KBM-7 (cell line): ENCODE data around the gene SSRP1.

Source experiments
- DNase-seq: peaks from one replicate; pipeline ENCODE4 v3.0.0-alpha.2; 2015
- in situ Hi-C: fragments of 300-500 bp; cut with MboI; formaldehyde crosslinking; loops from 2 replicates; pipeline ENCODE4 v1.14.3; 2020; ENCODE audit warnings: low sequenced_read_pairs, low pct_unique_long_range_greater_than_20kb, mixed read lengths

Gene SSRP1, protein sequence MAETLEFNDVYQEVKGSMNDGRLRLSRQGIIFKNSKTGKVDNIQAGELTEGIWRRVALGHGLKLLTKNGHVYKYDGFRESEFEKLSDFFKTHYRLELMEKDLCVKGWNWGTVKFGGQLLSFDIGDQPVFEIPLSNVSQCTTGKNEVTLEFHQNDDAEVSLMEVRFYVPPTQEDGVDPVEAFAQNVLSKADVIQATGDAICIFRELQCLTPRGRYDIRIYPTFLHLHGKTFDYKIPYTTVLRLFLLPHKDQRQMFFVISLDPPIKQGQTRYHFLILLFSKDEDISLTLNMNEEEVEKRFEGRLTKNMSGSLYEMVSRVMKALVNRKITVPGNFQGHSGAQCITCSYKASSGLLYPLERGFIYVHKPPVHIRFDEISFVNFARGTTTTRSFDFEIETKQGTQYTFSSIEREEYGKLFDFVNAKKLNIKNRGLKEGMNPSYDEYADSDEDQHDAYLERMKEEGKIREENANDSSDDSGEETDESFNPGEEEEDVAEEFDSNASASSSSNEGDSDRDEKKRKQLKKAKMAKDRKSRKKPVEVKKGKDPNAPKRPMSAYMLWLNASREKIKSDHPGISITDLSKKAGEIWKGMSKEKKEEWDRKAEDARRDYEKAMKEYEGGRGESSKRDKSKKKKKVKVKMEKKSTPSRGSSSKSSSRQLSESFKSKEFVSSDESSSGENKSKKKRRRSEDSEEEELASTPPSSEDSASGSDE

DNA sequence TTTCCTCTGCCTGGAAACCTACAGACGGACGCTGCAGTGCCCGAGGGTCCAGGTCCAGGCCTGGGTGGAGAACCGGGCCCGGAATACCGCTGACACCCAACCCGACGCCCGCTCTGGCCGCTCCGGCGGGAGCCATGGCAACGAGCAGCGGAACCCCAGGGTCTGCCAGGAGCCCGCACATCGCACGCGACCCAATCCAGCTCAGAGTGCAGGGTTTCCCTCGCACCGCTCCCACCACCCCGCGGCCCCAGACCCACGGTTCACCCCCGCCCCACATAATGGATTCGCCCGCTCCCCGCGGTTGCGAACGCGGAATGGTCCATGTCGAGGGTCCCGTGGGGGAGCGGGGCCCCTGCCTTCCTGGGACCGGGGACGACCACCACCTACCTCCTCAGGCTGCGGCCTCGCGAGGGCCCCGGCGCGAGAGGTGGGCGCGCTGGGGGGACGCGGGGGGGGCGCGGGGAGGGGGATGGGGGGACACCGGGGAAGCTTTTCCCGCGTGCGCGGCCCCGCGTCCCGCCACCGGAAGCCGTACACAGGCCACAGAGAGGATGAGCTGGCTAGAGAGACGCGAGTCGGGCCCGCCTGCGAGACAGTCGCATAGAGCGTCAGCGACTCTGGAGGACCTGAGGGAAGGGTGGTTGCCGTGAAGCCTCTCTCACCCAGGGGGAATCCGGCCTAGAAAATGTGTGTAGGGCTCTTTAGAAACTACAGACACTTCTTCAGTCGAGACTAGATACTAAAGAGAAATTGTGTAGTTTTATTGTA is at the start of gene SSRP1:
Gene SSRP1, minus strand, starts transcription at position 550 of the 768 bp plus-strand sequence. CDS start 771 bp downstream, outside the sequence.
- in situ Hi-C loops = loop anchor here (25.0 kb wide), 1 partner anchor 1177 kb away; the partner anchor contains the start of gene OR5B21
- peak; percentile 83 for DNase-seq

DNA sequence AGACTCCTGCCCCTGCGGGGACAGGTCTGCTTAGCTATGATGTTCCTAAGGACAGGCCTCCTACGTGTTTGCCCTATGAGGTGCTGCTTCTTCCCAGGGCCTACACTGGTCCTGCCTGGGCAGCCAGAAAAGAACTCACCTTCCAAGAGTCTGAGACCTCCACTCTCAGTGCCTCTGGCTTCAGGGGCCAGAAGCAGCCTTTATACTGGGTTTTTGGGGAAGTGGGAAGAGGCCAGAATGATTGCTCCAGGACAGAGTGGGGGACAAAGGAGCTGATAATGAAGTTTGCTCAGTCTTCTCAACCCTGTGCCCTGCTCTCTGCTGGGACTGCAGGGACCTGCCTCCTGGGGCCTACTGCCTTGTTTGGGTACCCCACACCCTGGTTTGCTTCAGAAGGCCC is 45.3 kb upstream of the SSRP1 start, which contains the start of gene PRG3:
Gene PRG3, minus strand, starts transcription at position 176 of the 400 bp plus-strand sequence. CDS start 442 bp downstream, outside the sequence.
- in situ Hi-C loops = no loop called here
- no peak for DNase-seq

DNA sequence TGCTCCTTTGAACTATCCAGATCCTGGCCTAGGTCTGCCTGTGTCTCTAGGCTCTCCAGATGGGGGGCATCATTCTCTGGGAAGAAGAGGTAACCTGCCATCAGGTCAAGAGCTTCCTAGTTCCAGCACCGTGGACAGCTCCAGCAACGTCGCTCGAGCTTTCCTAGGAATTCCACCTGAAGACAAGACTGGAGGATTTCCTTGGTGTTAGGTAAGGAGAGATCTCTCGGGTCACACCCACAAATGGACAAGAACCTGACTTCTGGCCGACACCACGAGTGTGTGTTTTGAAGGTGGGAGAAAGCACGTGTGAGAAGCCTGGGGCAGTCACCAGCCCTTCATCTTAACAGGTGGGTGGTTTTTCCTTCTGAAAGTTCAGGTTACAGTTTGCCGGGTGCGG is 44.0 kb upstream of the SSRP1 start:
- DNase-seq = peak; percentile 24
- in situ Hi-C loops = no loop called here

DNA sequence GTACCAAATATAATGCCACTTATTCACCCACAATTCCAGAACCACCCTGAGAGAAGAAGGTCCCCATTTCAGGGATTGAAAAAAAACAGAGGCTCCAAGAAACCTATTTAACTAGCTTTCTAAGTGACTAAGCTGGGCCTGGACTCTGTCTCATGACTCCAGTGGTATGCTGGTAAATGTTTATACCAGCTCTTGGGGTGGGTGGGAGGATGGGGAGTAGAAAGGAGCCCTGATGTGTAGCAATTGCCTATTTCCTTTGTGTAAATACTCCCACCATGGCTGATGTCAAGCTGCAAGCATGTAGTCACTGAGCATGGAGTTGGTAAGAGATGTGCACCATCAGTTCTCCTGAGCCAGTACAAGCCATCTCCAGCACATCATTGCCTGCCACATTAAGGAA is 42.5 kb upstream of the SSRP1 start:
- in situ Hi-C loops = no loop called here
- DNase-seq = no peak

DNA sequence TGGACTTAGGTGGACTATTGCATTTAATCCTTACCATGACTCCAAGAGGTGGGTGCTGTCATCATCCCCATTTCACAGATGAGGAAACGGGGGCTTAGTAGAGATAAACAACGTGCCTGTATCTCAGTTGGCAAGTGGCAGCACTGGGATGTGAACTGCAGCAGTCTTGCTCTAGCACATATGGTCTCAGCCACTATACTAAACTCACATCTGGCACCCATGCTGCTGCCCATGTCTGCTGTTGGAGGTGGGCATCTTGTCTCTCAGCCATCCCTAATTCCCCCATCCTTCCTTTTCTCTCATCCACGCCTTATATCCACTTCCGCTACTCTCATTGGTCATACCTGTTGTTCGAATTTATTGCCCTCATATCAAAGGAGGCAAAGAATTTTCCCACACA is 41.4 kb upstream of the SSRP1 start:
- in situ Hi-C loops = no loop called here
- DNase-seq = no peak

DNA sequence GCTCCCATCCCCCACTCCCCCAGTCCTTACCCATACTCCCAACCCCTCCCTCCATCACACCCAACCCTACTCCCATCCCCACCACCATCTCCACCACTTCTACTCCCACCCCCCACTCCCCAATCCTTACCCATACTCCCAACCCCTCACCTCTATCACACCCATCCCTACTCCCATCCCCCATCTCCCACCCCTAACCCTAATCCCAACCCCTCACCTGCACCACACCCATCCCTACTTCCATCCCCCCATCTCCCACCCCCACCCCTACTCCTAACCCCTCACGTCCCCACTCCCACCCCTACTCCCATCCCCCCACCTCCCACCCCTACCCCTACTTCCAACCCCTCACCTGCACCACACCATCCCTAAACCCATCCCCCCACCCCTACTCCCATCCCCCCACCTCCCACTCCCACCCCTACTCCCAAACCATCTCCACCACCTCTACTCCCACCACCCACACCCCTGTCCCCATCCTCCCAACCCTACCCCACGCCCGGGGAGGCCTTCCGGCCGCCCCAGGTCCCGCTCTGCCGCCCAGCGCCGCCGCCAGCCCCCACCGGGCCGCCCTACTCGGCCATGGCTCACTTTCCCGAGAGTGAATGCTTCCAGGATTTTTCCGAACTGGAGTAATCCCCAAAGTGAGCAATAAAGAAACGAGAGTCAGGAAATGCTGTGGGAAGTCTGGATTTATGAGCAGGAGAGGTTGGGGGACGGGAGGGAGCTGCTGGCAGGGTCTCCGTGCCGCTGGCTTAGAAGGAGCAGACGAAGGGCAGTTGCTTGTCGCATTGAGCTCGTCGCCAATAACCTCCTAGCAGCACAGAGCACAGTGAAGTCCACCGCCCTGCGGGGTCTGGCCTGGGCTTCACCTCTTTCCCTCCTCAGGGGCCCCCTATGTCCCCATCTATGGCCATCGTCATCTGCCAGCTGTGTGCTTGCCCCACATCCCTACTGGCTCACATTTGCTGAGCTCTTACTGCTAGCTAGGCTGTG is 40.7 kb upstream of the SSRP1 start:
- DNase-seq = no peak
- in situ Hi-C loops = no loop called here

DNA sequence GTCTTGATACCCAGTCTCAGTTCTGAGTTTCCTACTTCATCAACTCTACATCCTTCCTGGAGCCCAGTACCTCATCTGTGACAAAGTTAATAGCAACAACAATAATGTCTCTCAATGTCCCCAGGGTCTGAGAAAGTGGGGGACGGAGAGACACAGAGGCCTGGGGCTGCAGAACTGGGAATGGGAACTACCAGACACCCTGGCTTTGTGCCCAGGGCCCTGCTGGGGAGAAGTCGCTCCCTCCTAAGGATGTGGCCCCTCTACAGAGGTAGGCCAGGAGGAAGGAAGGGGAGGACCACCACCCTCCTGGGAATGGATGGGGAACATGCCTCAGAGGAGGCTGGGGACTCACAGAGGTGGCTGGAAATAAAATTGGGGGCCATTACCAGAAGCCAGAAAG is 39.8 kb upstream of the SSRP1 start:
- in situ Hi-C loops = no loop called here
- DNase-seq = no peak

DNA sequence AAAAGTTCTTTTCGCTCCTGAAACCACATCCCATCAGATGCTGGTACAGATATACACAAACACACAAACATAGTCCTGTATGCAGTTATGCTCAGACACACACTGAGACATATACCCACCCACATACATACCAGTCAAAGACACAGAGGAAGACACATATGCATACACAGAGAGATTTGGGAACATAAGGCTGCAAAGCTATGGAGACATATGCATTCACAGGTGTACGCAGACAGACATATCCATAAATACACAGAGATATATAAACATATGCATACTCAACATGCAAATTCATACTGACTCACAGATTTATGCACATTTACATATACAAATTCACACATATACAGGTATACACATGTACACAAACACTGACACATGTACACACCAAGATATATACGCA is 39.3 kb upstream of the SSRP1 start:
- in situ Hi-C loops = no loop called here
- no peak for DNase-seq

DNA sequence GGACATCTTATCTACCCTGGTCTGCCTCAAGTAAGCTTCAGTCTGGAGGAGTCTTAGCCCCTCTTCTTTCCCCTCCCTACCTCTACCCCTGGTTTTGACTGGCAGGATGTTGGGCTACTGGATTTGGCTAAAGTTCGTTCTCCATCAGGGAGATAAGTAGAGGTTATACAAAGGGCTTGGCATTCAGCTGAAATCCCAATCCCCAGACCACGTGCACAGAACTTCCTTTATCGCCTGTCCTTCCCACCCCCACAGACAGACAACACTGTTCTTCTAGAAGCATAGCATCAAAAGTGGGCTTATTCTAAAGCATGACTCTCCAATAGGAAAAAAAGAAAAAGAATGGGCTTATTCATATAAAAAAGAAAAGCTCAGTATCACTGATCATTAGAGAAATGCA is 37.5 kb upstream of the SSRP1 start:
- in situ Hi-C loops = no loop called here
- DNase-seq = no peak

DNA sequence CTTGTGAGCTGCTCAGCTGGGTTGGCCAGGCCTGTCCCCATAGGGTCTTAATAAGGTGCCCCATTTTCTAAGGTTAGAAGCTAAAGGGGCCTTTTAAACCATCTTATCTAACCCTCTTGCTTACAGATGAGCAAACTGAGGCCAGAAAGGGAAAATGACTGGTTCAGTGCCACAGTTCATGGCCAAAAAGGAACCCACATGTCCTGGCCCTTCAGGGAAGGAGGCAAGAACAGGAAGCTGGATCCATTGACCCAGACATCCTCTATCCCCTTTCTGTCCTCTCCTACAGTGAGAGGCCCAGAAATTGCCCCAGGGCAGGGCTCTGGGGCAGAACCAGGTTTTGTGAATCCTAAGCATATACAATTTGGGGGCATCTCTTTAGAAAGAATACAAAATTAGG is 35.2 kb upstream of the SSRP1 start:
- in situ Hi-C loops = no loop called here
- no peak for DNase-seq

DNA sequence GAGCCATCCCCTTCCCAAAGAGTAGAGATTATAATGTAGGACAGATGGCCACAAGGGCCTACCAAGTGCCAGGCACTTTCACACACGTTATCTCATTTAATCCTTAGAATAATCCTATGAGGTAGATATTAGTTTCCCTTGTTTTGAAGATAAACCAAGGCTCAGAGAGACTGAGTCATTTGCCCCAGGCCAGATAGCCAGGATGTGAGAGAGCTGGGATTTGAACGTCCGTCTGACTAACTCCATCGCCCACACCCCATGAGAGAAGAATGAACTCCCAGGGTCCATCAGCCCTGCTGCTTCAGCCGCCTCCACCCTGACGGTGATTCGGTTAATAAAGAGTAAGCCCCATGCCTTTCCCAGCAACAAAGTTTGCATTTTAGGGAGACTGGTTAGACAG is 34.6 kb upstream of the SSRP1 start:
- no peak for DNase-seq
- in situ Hi-C loops = no loop called here

DNA sequence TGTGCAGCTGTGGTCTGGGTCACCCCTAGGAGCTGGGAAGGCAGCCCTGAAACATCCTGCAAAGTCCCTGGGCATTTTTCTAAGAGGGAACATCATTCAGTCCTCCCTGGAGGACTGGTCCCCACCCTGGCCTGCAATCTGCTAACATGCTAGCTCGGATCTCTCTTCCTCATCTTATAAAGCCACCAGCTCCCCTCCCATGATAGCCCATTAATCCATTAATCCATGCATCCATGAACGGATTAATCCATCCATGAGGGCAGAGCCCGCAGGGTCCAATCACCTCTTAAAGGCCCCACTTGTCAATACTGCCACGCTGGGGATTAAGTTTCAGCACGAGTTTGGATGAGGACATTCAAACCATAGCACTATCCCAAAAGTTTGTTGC is 33.1 kb upstream of the SSRP1 start:
- in situ Hi-C loops = no loop called here
- no peak for DNase-seq

DNA sequence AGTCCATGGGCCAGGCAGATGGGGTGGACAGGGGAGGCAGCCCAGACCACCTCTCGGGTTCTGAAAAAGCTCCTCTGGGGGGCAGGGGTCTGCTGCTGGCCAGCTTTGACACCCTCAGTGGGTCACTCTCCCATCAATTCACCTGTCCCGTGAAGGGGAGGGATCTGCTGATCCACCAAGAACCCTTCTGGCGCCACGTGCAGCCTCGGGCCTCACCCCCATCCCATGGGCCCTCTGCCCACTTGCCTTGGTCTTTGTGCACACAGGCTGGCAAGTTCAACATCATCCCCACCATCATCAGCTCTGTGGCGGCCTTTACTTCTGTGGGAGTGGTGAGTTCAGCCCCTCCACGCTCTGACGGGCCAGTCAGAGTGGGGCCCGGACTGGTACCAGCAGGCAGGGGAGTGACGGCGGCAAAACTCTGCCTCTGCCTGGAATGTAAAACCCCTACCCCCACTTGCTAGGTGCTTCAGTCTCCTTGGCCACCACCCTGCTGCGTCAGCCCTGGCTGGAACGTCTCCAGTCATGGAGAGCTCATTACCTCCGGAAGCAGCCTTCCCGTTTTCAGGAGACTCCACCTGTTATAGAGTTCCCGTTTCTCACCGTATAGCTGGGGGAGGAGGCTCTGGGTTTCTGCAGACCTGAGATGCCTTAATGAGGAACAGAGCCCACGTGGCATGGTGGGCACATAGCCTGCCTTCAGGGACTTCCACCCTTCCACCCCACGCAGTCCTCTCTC is 32.6 kb upstream of the SSRP1 start:
- in situ Hi-C loops = no loop called here
- peak; percentile 68 for DNase-seq

DNA sequence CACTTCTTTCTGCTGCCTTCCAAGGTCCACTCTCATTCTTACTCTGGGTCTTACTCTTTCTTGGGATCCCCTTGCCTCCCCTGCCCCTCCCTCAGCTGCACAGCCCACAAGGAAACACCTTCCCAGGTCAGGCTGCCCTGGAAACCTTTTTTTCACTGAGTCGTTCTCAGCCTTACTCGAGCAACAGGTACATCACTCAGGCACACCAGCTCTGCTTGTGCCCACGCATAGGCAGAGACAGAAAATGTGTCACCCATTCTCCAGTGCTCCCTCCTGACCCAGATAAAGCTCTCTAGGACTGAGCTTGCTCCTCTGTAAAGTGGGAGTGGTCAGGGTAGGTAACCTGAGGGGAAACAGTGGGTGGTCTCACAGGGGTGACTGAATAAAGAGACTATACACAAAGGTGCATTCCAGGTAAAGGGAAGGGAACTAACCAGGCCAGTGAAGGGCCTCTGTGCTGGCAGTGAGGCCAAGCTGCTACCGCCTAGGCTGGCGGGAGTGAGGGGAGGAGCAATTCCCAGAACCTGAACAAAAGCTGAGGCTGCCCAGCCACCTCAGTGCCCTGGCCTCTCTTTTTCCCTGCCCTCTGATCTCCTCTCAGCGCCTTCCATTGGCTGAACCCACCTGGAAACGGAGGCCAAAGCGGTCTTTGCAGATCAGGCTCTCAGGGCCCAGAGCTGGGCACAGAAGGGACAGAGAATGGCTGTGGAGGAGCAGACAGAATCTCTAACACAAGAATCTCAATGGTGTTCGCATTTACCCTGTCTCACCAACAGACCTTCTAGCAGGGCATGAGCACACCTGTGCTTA is 29.4 kb upstream of the SSRP1 start:
- in situ Hi-C loops = no loop called here
- DNase-seq = no peak

DNA sequence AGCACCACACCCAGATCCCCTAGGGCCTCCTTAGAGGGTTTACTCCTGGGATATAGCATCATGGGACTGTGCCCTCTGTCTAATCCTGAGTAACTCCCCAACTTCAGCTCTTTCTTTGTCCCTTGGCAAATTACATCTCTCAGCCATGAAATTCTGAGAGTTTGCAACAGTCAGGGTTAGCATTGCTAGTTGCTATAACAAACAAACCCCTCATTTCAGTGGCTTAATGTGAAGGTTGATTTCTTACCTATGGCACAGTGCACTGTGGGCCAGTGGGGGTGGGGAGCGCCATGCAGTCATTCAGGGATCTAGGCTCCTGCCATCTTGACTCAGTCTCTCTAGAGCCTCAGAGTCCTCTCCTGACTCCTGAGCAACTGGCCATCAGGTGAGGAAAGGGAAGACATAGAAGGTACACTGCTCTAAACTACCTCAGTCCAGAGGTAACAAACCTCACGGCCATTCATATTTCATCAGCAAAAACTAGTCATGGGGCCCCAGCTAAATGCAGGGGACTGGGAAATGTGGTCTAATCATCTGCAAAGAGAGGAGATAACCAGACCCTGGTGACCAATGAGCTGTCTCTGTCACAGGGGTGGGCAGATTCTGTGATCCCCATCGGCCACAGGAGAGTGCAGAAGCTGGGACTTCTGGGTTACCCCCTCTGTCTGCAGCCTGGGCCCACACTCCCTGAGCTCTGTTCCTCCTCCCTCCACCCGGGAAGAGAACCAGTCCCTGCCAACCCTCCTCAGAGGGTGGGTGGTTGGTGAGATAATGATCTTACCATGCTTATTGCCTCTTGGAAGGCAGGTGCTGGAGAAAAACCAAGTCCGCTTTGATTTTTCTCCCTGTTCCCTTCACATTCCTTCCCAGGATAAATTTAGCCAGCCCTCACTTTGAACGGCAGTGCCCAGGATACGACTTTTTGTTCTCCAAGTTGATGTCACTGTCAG is 27.7 kb upstream of the SSRP1 start:
- in situ Hi-C loops = no loop called here

DNA sequence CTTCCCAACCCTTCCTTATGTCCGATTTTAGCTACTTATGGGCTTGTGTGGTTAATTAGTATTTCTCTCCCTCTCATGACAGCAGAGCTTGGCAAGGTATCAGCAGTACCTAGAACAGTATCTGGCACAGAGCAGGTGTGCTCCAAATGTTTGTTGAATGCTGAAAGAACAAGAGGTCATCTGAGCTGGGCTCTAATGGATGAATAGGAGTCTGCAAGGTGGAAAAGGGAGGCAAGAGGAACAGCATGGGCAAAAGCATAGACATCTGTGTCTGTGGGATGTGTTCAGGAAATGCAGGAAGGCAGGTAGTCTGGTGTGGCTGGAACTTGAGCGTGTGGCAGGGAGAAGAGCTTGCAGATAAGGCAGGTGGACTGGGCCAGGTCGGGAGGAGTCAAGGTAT is 26.2 kb upstream of the SSRP1 start:
- in situ Hi-C loops = no loop called here
- no peak for DNase-seq

More for the DNA sequence above, 27.7 kb upstream of the SSRP1 start:
- DNase-seq = no peak
